HEK293T (cell line): ENCODE measurements around the gene NINJ1.

ENCODE experiments used
- ARNT ChIP-seq: fragments of 450-650 bp; IDR thresholded peaks from 2 replicates; pipeline ENCODE4 v1.6.1; 2017; ENCODE audit warnings: mild to moderate bottlenecking
- BHLHE40 ChIP-seq: fragments of 450-650 bp; IDR thresholded peaks from 2 replicates; pipeline ENCODE4 v1.6.1; 2016; ENCODE audit warnings: mild to moderate bottlenecking, moderate library complexity, borderline replicate concordance
- FOXA1 ChIP-seq: fragments of 450-650 bp; IDR thresholded peaks from 2 replicates; pipeline ENCODE4 v1.6.1; 2016; ENCODE audit warnings: mild to moderate bottlenecking
- FOXM1 ChIP-seq: fragments of 450-650 bp; IDR thresholded peaks from 2 replicates; pipeline ENCODE4 v1.6.1; 2017; ENCODE audit warnings: mild to moderate bottlenecking, borderline replicate concordance
- NFRKB ChIP-seq: fragments of 450-650 bp; IDR thresholded peaks from 2 replicates; pipeline ENCODE4 v1.6.1; 2016; ENCODE audit warnings: mild to moderate bottlenecking, moderate library complexity
- SP1 ChIP-seq: fragments of 450-650 bp; IDR thresholded peaks from 2 replicates; pipeline ENCODE4 v1.6.1; 2017
- SUZ12 ChIP-seq: fragments of 450-650 bp; IDR thresholded peaks from 2 replicates; pipeline ENCODE4 v1.6.1; 2016; ENCODE audit warnings: mild to moderate bottlenecking
- ZNF384 ChIP-seq: fragments of 450-650 bp; IDR thresholded peaks from 2 replicates; pipeline ENCODE4 v1.6.1; 2016

- no peak for TF ChIP-seq SP1
- TF ChIP-seq BHLHE40: no peak
- no peak for TF ChIP-seq ARNT
- no peak for TF ChIP-seq SUZ12
- TF ChIP-seq FOXA1: no peak
- no peak for TF ChIP-seq FOXM1
- TF ChIP-seq NFRKB: no peak
- TF ChIP-seq ZNF384: no peak
Observed at GRCh38 chr9:93133681-93134014, 403 bp downstream of the NINJ1 start.
